GM12801 (cell line): ENCODE measurements around the gene COL17A1.

Source experiments
- TF ChIP-seq, protein P1 (sequence below): IDR thresholded peaks from one replicate; pipeline ENCODE4 v1.5.1; 2011; ENCODE audit warnings: control low read depth; ENCODE audit not compliant: insufficient read length; ENCODE audit errors: extremely low read depth

The COL17A1 gene

DNA sequence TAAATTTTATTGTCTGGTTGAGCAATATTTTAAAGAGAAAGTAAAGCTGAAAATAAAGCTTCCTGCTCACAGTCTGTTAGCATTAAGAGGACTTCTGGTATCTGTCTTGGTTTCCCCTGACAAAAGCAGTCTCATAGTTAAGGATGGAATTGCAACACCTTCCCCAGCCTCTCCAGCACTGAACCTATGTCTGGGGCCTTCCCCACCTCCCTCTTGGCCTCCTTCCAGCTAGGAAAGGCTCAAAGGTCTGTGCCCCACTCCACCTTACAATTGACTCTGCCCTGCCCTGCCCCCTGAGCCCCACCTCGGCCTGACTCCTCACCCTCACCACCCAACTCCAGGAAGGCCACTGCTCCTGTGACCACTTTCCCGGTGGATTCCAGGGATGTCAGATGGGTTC lies 33.2 kb downstream of the COL17A1 start:
- TF ChIP-seq, protein P1, sequence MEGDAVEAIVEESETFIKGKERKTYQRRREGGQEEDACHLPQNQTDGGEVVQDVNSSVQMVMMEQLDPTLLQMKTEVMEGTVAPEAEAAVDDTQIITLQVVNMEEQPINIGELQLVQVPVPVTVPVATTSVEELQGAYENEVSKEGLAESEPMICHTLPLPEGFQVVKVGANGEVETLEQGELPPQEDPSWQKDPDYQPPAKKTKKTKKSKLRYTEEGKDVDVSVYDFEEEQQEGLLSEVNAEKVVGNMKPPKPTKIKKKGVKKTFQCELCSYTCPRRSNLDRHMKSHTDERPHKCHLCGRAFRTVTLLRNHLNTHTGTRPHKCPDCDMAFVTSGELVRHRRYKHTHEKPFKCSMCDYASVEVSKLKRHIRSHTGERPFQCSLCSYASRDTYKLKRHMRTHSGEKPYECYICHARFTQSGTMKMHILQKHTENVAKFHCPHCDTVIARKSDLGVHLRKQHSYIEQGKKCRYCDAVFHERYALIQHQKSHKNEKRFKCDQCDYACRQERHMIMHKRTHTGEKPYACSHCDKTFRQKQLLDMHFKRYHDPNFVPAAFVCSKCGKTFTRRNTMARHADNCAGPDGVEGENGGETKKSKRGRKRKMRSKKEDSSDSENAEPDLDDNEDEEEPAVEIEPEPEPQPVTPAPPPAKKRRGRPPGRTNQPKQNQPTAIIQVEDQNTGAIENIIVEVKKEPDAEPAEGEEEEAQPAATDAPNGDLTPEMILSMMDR: no peak

DNA sequence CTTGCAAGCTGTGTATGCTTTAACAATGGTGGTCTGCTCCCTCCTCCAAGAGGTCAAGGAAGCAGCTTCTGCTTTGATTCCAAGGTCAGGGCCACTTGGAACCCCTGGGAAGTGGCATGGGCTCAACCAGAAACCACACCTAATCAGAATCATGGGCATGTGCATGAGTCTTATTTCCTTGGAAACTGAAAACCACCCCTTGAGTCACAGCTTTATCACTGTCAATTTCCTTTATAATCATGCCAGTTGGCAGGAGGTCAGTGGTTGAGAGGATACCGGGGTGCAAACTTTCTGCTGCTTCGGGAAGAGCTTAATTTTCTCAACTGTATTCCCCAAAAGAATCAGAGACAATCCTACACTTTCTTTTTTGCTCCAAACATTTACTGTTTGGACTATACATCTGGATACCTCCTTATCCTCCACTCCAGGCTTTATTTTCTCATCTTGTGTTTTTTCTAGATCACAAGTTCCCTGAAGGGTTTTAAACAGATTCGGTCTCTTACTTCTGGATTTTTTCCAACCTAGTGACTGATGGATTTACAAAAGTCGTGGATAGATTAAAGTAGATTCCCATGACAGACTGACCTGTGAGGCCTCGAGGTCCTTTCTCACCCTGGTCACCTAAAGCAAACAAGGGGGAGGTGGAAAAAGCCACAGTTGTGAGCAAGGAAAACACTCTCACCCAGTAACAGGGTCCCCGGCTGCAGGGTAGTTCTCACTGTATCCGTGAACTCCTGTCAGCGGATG lies 36.0 kb downstream of the COL17A1 start:
- TF ChIP-seq, protein P1: no peak

DNA sequence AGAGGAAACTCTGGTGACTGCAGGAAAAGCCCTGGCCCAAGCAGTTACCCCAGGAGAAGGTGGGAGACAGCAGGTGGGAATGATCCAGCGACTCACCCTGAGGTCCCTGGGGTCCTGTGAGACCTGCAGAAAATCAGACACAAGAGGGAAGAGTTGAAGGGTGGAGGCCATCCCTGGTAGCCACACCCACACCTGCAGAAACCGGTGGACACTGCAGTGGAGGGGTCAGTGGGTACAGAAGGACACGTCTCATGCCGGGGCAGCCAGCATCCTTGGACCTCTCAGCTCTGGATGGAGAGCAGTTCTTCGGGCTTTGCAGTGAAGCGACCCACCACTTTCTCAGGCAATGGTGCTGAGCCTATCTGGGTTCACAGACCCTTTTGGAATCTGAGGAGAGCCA lies 39.0 kb downstream of the COL17A1 start:
- TF ChIP-seq, protein P1: no peak

DNA sequence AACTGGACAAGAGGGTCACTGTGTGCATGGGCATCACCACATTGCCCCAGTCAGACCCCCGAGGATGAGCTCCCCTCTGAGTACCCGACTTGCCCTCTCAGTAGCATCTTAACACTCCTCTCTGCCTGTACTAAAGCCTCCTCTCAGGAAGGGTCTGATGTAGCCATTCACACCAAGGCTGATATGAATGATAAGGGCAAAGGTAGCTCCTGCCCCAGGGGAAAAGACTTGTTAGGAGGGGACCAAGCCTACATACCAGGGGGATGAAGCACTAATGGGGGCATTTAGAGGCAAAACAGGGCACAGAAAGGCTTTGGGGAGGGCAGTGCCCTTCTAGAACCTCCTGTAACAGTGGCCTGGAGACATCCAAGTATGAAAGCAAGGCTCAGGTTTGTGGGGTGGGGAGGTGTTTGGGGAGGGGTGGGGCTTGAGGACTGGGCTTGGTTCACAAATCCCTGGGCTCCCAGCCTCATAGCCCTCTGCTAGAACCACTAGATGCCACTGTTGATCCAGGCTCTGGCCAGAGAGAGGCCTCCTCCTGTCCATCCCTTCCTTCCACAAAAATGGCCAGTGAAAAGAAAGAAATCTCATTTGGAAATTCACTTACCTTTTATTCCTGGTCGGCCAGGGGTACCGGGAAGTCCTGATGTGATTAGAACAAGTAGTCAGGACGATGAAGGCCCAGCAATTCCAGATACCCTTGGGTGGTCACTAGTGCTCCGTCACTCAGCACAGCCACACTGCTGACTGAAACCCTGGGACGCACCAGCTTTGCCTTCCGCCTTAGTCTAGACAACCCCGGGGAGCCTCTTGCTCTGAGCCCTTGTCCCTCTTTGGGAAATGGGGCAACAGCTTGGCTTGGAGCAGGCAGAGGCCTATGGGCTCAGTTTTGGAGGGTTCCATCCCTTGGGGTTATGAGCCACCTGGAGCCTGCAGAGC lies 40.3 kb downstream of the COL17A1 start:
- TF ChIP-seq, protein P1: no peak

DNA sequence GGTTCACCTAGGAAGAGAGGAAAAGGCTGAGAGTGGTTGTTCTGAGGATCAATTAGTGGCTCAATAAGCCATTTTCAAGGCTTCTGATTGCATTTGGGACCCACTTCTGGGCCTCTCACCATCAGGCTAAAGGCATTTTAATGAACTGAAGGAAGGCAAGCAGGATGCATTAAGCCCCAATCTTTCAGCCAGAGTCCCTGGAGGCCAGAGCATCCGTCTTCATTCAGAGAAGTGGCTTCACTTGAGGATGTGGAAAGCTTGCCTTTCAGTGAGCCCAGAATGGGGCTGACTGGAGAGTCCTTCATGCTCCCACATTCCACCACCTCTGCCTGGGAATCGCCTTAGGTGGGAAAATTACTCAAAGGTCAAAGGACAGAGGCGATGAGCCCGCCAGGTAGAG lies 41.8 kb downstream of the COL17A1 start:
- TF ChIP-seq, protein P1: no peak

DNA sequence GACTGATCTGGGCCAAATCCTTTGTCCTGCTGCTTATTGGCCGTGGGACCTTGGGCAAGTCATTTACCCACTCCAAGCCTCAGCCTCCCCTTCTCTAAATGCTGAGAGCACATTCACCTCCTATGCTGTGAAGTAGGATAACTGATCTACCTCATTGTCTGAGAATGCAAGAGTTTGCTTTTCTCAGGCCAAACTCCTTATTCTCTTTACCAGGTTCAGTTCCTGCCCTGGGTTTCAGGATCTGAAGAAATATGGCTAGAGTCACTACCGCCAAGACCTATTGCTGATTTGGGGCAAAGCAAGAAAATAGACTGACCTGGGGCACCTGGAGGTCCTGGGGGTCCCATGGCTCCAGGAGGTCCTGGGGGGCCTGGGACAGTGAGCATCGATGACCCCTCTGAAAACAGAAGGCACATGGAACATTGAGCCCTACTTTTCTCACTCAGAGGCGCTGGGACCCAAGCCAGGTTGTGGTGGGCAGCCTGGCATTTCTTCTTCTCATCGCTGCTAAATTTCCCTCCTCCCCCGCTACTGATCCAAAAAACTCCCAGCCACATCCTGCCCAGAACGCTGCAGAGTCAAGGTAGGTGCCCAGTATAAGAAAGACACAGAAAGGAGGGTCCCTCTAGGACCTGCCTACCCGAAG lies 42.4 kb downstream of the COL17A1 start:
- TF ChIP-seq, protein P1: no peak
